Spinal cord (tissue), 10 donors: ENCODE data around the gene GOLGA3. TPM values are rescaled to one million over a fixed set of nuclear protein-coding genes. Genes with fewer than 3 reads are reported as not detected.
A peak's percentile ranks its signal among the peaks of the same experiment; 100 is the strongest.

Experiments used
- DNase-seq, 6 donors: peaks; one replicate each; pipeline versions ENCODE4 v3.0.0 to v3.0.0-alpha.2; 2013 to 2015; ENCODE audit warnings: low spot score in 6 of 6, low read depth in 4 of 6
- H3K27ac ChIP-seq: one replicate; pipeline ENCODE4 v1.5.1; 2013; ENCODE audit warnings: low read depth, low read length, control low read depth
- H3K27me3 ChIP-seq: one replicate; pipeline ENCODE4 v1.6.1; 2013; ENCODE audit warnings: low read length; ENCODE audit not compliant: control insufficient read depth, insufficient read depth
- H3K36me3 ChIP-seq: one replicate; pipeline ENCODE4 v1.6.1; 2013; ENCODE audit warnings: low read length; ENCODE audit not compliant: control insufficient read depth, insufficient read depth
- H3K4me1 ChIP-seq: one replicate; pipeline ENCODE4 v1.6.1; 2013; ENCODE audit warnings: low read length; ENCODE audit not compliant: control insufficient read depth, insufficient read depth
- H3K4me3 ChIP-seq: one replicate; pipeline ENCODE4 v1.5.1; 2013; ENCODE audit warnings: low read depth, low read length, control low read depth
- H3K9me3 ChIP-seq: one replicate; pipeline ENCODE4 v1.6.1; 2013; ENCODE audit warnings: low read length; ENCODE audit not compliant: control insufficient read depth, insufficient read depth
- whole genome bisulfite sequencing: methylation state at CpG from one replicate; pipeline ENCODE4 v1.1.5; 2013; ENCODE audit warnings: missing lambda C conversion rate; ENCODE audit not compliant: insufficient coverage; 5-methylcytosine and 5-hydroxymethylcytosine counted together
- polyA plus RNA-seq, 2 donors: library from polyadenylated mRNA; unstranded; fragments of 120-200 nt; gene quantifications; one replicate each; pipeline ENCODE4 v1.2.1, GENCODE V29; 2013; ENCODE audit not compliant: insufficient read length in 2 of 2
- total RNA-seq, 2 donors: library from RNA; depleted of rRNA in 1 of 2; stranded (reverse); fragments of 120-200 nt in 1 of 2; fragments of >200 nt in 1 of 2; gene quantifications; one replicate each; pipeline versions ENCODE4 v1.2.3 to v1.2.4, GENCODE V29; 2013 to 2014
- donor health status: healthy.

Gene GOLGA3
- total and polyA plus RNA-seq, 4 donors, result 33.0 to 50.4 (median 41.9) TPM

DNA sequence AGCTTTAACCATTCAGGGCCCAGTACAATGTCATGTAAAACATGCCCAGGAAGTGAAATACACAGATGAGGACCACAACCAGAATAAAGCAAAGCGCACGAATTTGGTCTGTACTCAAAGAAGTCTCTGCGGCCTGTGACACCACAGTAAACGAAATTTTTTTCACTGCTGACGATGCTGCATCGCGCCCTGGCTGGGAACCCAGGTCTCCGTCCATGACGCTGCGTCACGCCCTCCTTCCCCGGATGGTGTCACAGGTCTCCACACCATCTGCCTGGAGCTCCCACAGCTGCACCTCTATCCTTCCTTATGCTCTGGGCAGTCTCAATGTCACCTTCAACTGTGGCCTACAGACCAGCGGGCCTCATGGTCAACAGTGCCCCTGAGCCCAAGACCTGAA is 84.8 kb downstream of the GOLGA3 start:
- no peak overlapping the region for H3K4me3 ChIP-seq
- H3K4me1 ChIP-seq, result no peaks in the 10 kb centered on the region
- 99% methylated on average over 13 of the region's 13 CpGs for WGBS

DNA sequence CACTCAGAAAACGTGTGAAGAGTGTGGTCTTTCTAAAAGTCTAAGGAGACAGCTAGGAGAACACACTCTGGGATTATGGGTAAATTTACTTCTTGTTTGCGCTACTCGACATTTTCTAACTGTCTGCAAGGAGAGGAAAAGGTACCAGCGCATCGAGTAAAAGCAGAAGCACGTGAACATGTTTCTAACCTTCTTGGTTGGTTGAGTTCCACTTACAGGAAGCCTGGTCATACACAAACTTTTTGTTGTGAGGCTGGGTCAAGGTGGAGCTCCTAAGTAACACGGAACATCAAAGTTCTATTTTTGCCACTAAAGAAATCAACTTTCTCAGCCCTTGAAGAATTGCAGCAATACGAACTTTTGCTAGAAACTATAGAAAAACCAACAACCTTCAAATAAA is 87.0 kb downstream of the GOLGA3 start:
- no peaks in the 10 kb centered on the region for H3K27me3 ChIP-seq
- H3K27ac ChIP-seq, result no peak overlapping the region
- no peaks in the 10 kb centered on the region for H3K9me3 ChIP-seq
- no peak overlapping the region for H3K4me3 ChIP-seq
- WGBS, result 93% methylated on average over 6 of the region's 8 CpGs
- H3K4me1 ChIP-seq, result no peaks in the 10 kb centered on the region
- H3K36me3 ChIP-seq, result peaks cover 89% of the 10 kb centered on the region
- DNase-seq, result no peak

More for the DNA sequence above, 84.8 kb downstream of the GOLGA3 start:
- Histone ChIP-seq H3K9me3 (no peaks in the 10 kb centered on the region), H3K27ac (no peak overlapping the region), H3K27me3 (no peaks in the 10 kb centered on the region), H3K36me3 (peaks cover 89% of the 10 kb centered on the region)
- DNase-seq, result no peak

DNA sequence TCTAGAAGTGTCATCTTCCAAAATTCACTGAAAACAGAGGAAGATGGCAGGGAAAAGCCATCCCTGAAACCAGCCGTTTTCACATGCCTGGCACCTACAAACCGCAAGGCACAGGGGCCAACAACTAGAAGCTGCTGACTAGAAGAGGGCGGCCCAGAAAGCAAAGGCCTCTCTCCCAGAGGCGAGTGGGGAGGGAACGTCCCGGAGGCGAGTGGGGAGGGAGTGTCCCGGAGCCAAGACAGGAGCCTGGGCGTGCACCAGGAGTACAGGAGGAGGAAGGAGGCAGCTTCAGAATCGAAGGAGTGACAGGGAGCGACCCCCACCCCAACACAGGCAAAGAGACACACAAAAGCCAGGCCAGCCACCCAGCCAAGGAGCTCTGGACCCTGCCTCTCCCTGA is 88.0 kb downstream of the GOLGA3 start:
- H3K4me3 ChIP-seq, result no peak overlapping the region
- H3K9me3 ChIP-seq, result no peaks in the 10 kb centered on the region
- no peaks in the 10 kb centered on the region for H3K4me1 ChIP-seq
- H3K36me3 ChIP-seq, result peaks cover 90% of the 10 kb centered on the region
- H3K27me3 ChIP-seq, result no peaks in the 10 kb centered on the region
- 89% methylated on average over 8 of the region's 11 CpGs for WGBS
- DNase-seq, result no peak
- H3K27ac ChIP-seq, result no peak overlapping the region

DNA sequence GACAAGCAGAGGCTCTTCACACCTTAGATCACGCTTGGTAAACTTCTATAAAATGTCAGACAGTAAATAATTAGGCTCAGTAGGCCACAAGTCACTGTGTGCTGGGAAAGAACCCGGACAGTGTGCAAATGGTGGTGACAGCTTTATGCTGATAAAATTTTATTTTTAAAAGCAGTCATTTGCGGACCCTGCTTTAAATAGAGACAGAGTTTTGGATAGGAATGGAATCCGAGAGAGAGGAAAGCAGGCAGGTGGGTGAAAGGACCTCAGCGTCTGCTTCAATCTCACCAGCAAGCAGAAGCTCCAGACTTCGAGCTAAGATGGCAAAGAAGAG is 88.4 kb downstream of the GOLGA3 start:
- Histone ChIP-seq H3K9me3 (no peaks in the 10 kb centered on the region), H3K27me3 (no peaks in the 10 kb centered on the region), H3K36me3 (peaks cover 90% of the 10 kb centered on the region), H3K27ac (no peak overlapping the region), H3K4me3 (no peak overlapping the region), H3K4me1 (no peaks in the 10 kb centered on the region)
- DNase-seq, result no peak
- WGBS, result 93% methylated on average over 5 of the region's 6 CpGs

DNA sequence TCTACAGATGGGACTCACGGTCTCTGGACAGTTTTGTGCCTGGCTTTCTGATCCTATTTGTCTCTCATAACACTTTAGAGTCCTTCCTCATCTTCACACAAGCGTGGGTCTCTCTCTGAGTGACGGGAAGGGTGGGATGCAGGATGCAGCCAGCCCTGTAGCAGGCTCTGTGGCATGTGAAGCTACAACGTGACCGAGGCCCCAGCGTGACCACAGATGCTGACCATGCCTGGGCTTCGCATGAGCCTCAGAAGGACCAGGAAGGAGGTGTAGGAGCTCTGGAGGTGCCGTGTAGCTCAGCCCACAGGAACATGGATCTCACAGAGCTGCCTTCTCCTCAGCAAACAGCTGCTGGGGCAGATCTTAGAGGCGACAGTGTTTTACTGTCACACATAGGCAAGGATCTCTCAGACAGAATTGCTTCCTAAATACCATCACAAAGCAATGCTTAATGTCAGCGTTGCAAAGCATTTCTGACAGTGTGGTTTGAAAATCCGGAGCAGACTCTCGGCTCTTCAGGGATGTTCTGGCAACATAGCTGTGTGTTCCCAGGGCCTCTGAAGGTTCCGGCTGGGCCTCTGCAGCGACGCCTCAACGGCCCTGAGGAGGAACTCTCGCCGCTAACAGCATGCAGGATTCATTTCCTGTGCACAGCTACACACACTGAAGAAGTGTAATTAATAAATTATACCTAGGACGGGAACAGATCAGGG is 88.9 kb downstream of the GOLGA3 start:
- Histone ChIP-seq H3K36me3 (peaks cover 90% of the 10 kb centered on the region), H3K4me3 (no peak overlapping the region), H3K9me3 (no peaks in the 10 kb centered on the region), H3K4me1 (peaks cover under 1% of the 10 kb centered on the region), H3K27me3 (no peaks in the 10 kb centered on the region), H3K27ac (no peak overlapping the region)
- no peak for DNase-seq
- 86% methylated on average over 13 of the region's 19 CpGs for WGBS

DNA sequence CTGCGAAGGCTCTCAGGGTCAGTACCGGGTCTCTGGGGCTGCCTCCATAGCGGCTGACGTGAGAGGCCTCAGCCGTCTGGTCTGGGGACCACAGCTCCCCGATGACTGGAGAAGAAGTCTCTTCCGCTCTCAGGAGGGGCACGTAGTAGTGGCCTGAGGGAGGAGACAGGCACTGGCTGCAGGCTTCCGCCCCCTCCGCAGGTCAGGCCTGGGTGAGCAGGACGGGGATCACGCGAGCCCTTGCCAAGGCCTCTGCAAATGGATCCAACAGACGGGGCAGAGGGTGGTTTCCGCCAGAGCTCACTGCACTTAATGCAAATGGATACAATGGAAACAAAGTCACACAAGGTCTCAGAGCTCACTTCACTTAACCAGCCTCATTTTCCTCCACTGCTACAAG is 91.8 kb downstream of the GOLGA3 start:
- Histone ChIP-seq H3K36me3 (peaks cover 85% of the 10 kb centered on the region), H3K4me1 (peaks cover 3% of the 10 kb centered on the region), H3K27ac (no peak overlapping the region), H3K4me3 (no peak overlapping the region), H3K9me3 (no peaks in the 10 kb centered on the region), H3K27me3 (no peaks in the 10 kb centered on the region)
- WGBS, result 97% methylated on average over 13 of the region's 15 CpGs
- DNase-seq, result no peak

DNA sequence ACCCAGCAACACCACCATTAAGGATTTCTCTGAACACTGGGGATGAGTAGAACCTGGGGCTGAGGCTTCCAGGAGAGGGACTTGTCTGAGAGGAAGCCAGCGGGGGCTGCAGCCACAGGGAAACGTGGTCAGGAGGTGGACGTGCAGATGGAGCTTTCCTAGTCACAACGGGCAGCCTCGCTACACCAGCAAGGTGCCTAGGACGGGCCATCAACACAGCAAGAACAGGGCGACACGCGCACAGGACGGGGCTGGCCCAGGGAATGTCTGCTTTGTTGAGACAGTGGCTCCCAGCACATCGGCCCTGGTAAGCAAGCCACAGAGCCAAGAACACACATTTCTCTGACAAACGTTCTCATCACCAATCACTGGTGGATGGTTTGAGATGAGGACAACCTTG is 92.3 kb downstream of the GOLGA3 start:
- H3K4me1 ChIP-seq, result peaks cover 3% of the 10 kb centered on the region
- H3K27ac ChIP-seq, result no peak overlapping the region

DNA sequence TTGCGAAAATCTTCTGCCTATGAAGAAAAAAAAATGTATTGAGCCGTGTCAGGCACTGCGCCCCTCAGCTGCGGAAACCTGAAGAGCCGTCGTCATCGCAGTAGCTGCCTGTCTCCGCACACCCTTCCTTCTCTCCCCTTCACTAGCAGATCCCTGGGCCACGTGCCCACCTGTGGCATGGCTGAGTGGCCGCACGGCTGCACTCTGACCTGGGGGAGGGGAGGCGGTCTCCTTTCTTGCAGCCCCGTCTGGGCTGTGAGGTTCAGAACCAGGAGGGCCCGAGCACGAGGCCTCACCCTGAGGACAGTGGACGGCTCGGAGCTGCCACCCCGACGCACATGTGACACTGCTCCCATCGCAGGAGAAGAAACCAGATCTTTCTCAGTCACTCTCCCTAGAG is 93.2 kb downstream of the GOLGA3 start:
- no peak for DNase-seq
- H3K36me3 ChIP-seq, result peaks cover 88% of the 10 kb centered on the region
- 77% methylated on average over 12 of the region's 20 CpGs for WGBS

More for the DNA sequence above, 92.3 kb downstream of the GOLGA3 start:
- Histone ChIP-seq H3K36me3 (peaks cover 88% of the 10 kb centered on the region), H3K27me3 (no peaks in the 10 kb centered on the region), H3K4me3 (no peak overlapping the region), H3K9me3 (no peaks in the 10 kb centered on the region)
- 97% methylated on average over 11 of the region's 12 CpGs for WGBS
- no peak for DNase-seq

DNA sequence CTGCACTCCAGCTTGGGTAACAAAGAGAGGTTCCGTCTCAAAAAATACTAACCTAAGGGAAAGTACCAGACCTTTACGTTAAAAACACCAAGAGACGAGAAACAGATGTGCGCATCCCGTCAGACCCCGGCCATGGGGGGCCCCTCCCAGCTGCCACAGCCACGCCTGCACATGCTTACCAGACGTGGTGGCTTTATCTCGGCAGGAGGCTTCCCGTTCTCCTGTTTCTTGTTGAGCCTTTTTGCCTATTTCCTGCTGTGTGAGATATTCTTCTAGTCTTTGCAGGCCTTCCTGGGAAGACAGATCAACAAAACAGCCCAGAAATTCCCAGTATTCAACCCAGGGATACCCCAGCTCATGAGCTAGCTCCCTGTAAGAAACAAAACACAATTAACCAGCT is 94.5 kb downstream of the GOLGA3 start:
- H3K4me3 ChIP-seq, result no peak overlapping the region
- peaks cover 88% of the 10 kb centered on the region for H3K36me3 ChIP-seq
- H3K27ac ChIP-seq, result peak overlapping the region; percentile 35
- peak in 4 of 6 donors; percentile 6 to 64 (median 10) for DNase-seq
- H3K4me1 ChIP-seq, result peaks cover 3% of the 10 kb centered on the region
- no peaks in the 10 kb centered on the region for H3K27me3 ChIP-seq
- 69% methylated on average over 8 of the region's 10 CpGs for WGBS
- no peaks in the 10 kb centered on the region for H3K9me3 ChIP-seq

More for the DNA sequence above, 93.2 kb downstream of the GOLGA3 start:
- Histone ChIP-seq H3K27ac (no peak overlapping the region), H3K4me3 (no peak overlapping the region), H3K9me3 (no peaks in the 10 kb centered on the region), H3K27me3 (no peaks in the 10 kb centered on the region), H3K4me1 (peaks cover 3% of the 10 kb centered on the region)

DNA sequence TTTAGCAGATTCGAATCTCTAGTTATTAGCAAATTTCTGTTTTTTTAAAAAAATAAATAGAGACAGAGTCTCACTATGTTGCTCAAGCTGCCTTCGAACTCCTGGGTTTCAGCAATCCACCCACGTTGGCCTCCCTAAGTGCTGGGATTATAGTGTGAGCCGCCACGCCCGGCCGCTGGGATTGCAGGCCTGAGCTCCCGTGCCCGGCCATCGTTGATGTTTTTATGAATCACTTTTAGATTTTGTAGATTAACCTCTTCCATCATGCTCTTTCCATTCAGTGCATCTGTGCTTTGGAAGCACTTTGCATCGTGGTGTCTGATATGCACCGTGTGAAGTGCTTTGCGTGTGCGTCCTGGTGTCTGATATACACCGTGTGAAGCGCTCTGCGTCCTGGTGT is 97.1 kb downstream of the GOLGA3 start:
- H3K36me3 ChIP-seq, result peaks cover 88% of the 10 kb centered on the region

More for the DNA sequence above, 97.1 kb downstream of the GOLGA3 start:
- no peaks in the 10 kb centered on the region for H3K9me3 ChIP-seq
- no peaks in the 10 kb centered on the region for H3K27me3 ChIP-seq
- H3K4me1 ChIP-seq, result peaks cover 3% of the 10 kb centered on the region
- no peak overlapping the region for H3K27ac ChIP-seq
- no peak overlapping the region for H3K4me3 ChIP-seq
- WGBS, result 94% methylated on average over 15 of the region's 17 CpGs
- no peak for DNase-seq
